Cardiac muscle cell (in vitro differentiated cells and primary cell): ENCODE measurements around the gene DUSP21. TPM values are rescaled to one million over a fixed set of nuclear protein-coding genes. Genes with fewer than 3 reads are reported as not detected.
"Not testable (repeated sequence)": the region's sequence is repeated elsewhere in the genome, so short reads cannot be mapped to it uniquely, and the experiment has no call there.

ENCODE experiments used
- DNase-seq, 2 donors: peaks; one replicate each; pipeline versions ENCODE4 v3.0.0 to v3.0.0-alpha.2; 2010 to 2017; ENCODE audit warnings: low read depth in 1 of 2, low spot score in 1 of 2
- H3K27ac ChIP-seq: fragments of 200-600 bp; sonication (generic); 2 replicates; pipeline ENCODE4 v1.5.1; 2016
- H3K27me3 ChIP-seq: fragments of 200-600 bp; sonication (generic); 2 replicates; pipeline ENCODE4 v1.6.0; 2016; ENCODE audit warnings: control low read depth
- H3K36me3 ChIP-seq: fragments of 200-600 bp; sonication (generic); 2 replicates; pipeline ENCODE4 v1.5.1; 2016; ENCODE audit warnings: control low read depth
- H3K4me1 ChIP-seq: fragments of 200-600 bp; sonication (generic); 2 replicates; pipeline ENCODE4 v1.8.1; 2017; ENCODE audit warnings: low read depth, mild to moderate bottlenecking, mixed run types
- H3K4me3 ChIP-seq: fragments of 200-600 bp; sonication (generic); 2 replicates; pipeline ENCODE4 v1.5.1; 2016; ENCODE audit warnings: mild to moderate bottlenecking
- H3K9me3 ChIP-seq: fragments of 200-600 bp; sonication (generic); 2 replicates; pipeline ENCODE4 v1.5.1; 2017; ENCODE audit warnings: low read depth, mild to moderate bottlenecking, control low read depth
- polyA plus RNA-seq: library from polyadenylated mRNA; unstranded; fragments of >200 nt; fragmentation: Nextera tagmentation; extraction: Ambion mirVana; gene quantifications from 2 replicates; pipeline ENCODE4 v1.2.1, GENCODE V29; 2016
- total RNA-seq: library from RNA; depleted of rRNA; stranded (reverse); fragments of >200 nt; gene quantifications from 2 replicates; pipeline ENCODE4 v1.2.3, GENCODE V29; 2016
- TF ChIP-seq, protein P1 (sequence below): IDR thresholded peaks from 2 replicates; pipeline ENCODE4 v1.5.1; 2012; ENCODE audit warnings: low read depth, mild to moderate bottlenecking, low read length

Gene DUSP21
- total and polyA plus RNA-seq, 2 experiments from 2014 or later = not detected

DNA sequence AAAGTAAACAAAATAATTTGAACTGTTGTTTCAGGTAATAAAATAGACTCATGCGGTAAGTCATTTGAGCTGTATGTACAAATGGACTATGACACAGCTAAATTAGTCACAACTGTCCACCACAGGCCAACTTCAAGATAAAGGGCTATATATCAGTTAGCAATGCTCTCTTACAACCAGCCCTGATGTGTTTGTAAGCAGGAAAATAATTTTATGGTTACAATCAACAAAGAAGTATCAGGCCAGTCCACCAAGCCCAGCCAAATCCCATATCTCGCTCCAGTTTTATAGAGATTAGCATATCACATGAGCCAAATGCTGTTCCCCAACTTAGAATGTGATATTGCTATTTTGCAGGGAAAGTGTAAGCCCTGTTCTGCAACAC, 511 bp upstream of the DUSP21 start:
- H3K4me1 ChIP-seq = no peaks in the 10 kb centered on the region
- H3K27me3 ChIP-seq = no peaks in the 10 kb centered on the region
- H3K9me3 ChIP-seq = no peaks in the 10 kb centered on the region
- H3K4me3 ChIP-seq = no peak overlapping the region
- no peaks in the 10 kb centered on the region for H3K36me3 ChIP-seq
- no peak for DNase-seq
- H3K27ac ChIP-seq = no peak overlapping the region
- TF ChIP-seq, protein P1, sequence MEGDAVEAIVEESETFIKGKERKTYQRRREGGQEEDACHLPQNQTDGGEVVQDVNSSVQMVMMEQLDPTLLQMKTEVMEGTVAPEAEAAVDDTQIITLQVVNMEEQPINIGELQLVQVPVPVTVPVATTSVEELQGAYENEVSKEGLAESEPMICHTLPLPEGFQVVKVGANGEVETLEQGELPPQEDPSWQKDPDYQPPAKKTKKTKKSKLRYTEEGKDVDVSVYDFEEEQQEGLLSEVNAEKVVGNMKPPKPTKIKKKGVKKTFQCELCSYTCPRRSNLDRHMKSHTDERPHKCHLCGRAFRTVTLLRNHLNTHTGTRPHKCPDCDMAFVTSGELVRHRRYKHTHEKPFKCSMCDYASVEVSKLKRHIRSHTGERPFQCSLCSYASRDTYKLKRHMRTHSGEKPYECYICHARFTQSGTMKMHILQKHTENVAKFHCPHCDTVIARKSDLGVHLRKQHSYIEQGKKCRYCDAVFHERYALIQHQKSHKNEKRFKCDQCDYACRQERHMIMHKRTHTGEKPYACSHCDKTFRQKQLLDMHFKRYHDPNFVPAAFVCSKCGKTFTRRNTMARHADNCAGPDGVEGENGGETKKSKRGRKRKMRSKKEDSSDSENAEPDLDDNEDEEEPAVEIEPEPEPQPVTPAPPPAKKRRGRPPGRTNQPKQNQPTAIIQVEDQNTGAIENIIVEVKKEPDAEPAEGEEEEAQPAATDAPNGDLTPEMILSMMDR = no peak

GRCh38 chrX:44844204-44844603, 383 bp downstream of the DUSP21 start:
- TF ChIP-seq, protein P1 = no peak
- Histone ChIP-seq H3K4me3 (no peak overlapping the region), H3K36me3 (no peaks in the 10 kb centered on the region), H3K9me3 (no peaks in the 10 kb centered on the region), H3K27ac (no peak overlapping the region), H3K27me3 (no peaks in the 10 kb centered on the region), H3K4me1 (no peaks in the 10 kb centered on the region)
- DNase-seq = no peak

DNA sequence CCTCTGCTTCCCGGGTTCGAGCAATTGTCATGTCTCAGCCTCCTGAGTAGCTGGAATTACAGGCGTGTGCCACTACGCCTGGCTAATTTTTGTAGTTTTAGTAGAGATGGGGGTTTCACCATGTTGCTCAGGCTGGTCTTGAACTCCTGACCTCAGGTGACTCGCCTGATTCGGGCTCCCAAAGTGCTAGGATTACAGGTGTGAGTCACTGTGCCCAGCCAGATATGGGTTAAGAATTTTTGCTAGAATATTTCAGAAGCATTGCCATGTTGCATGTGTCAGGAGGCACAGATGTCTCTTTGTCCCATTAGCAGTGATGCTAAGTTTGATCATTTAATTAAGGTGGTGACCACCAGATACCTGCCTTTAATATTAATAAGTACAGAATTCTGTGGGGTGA, 7.1 kb downstream of the DUSP21 start:
- not testable (repeated sequence) for H3K27ac ChIP-seq, H3K4me3 ChIP-seq, H3K4me1 ChIP-seq, H3K36me3 ChIP-seq, DNase-seq, H3K9me3 ChIP-seq, H3K27me3 ChIP-seq

GRCh38 chrX:44871114-44871645, 27.4 kb downstream of the DUSP21 start:
- Histone ChIP-seq H3K27me3 (no peaks in the 10 kb centered on the region), H3K27ac (peak overlapping the region; percentile 97), H3K4me3 (peak overlapping the region; percentile 61), H3K4me1 (no peaks in the 10 kb centered on the region), H3K36me3 (no peaks in the 10 kb centered on the region), H3K9me3 (no peaks in the 10 kb centered on the region)
- DNase-seq = peak in 1 of 2 donors; percentile 13
- TF ChIP-seq, protein P1 = no peak

DNA sequence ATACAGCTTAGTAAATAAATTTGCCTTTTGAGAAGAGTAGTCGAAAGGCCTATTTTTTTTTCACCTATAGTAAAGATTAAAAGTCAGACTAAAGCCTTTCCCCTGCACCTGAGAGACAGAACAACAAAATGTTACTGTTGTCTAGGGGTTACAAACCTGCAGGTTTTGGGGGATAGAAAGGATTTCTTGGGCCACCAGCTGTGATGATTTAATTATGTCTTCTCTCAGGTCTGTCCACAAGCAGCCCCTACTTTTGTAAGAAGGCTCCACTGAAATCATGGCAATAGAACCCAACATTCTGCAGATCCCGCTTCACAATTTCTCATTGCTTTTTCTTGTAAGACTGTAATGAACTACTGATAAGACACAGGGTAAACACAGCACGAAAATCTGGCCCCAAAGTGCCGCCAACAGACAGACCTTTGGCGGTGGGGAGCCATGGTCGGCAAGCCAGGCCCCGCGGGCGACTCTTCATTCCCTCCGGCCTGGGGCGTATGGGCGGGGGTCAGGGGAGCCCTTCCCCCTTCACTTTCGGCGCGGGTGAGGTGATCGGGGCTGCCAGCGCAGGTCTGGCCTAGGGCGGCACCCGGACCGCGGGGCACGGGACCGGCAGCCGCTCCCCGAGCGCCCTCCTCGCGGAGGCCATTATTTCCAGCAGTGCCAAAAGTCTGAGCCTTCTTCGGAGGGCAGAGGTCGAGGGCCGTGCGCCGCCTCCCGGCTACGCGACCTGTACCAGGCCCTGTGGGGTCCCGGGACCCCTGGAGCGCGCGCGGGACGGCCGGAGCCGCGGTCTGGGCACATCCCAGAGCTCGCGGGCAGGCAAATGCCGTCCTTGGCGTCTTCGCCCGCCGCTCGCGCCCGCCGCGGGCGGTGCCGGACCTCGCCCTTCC, 28.4 kb downstream of the DUSP21 start:
- no peaks in the 10 kb centered on the region for H3K9me3 ChIP-seq
- no peaks in the 10 kb centered on the region for H3K4me1 ChIP-seq
- peak in 1 of 2 donors; percentile 25 for DNase-seq
- H3K27ac ChIP-seq = peak overlapping the region; percentile 97
- no peaks in the 10 kb centered on the region for H3K27me3 ChIP-seq
- TF ChIP-seq, protein P1 = no peak
- H3K4me3 ChIP-seq = peak overlapping the region; percentile 61
- no peaks in the 10 kb centered on the region for H3K36me3 ChIP-seq

DNA sequence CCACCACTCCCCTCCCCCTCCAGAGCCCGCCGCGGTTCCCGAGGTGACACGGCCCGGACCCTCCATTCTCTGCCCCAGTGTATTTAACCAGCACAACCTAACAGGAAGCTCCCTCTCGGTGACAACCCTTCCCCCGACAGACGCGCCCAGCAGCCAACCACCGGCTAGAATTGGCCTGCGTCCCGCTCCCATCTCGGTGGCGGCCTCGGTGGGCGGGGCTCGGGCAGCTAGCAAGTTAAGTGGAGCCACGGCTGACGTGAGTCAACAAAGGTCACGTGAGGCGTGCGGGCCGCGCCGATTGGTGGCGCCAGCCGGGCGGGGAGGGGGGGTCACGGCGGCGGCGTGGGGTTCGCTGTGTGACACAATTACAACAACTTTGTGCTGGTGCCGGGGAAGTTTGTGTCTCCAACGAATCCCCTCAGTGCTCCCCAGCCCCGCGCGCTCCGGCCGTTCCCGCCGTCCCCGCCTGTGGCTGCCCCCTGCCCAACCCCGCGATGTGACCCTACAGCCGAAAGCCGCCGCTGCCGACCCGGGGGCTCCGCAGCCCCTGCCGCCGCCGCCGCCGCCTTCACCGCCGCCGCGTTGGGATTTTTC, 29.1 kb downstream of the DUSP21 start, which contains the start of gene KDM6A:
TSS of gene KDM6A (plus strand) at position 368 of the 594 bp plus-strand sequence. CDS start 364 bp downstream, outside the sequence.
- TF ChIP-seq, protein P1 = no peak
- no peaks in the 10 kb centered on the region for H3K9me3 ChIP-seq
- peak within 1 kb of the TSS; percentile 90 for H3K4me3 ChIP-seq
- peak within 1 kb of the TSS; percentile 99 for H3K27ac ChIP-seq
- no peaks in the 10 kb centered on the region for H3K4me1 ChIP-seq
- peak; percentile 95 to 97 for DNase-seq
- no peaks in the 10 kb centered on the region for H3K36me3 ChIP-seq
- no peaks in the 10 kb centered on the region for H3K27me3 ChIP-seq
